VCaP (cell line): ENCODE measurements around the gene PRAF2.

ENCODE experiments used
- H3K27ac ChIP-seq: fragments of 450-650 bp; 2 replicates; pipeline ENCODE4 v1.5.1; 2017
- CTCF ChIP-seq: fragments of 450-650 bp; conservative IDR thresholded peaks from 2 replicates; pipeline ENCODE4 v1.5.1; 2017; ENCODE audit warnings: mild to moderate bottlenecking, moderate library complexity

PRAF2 gene

GRCh38 chrX:49059201-49059600, 14.6 kb downstream of the PRAF2 start:
- TF ChIP-seq CTCF = no peak
- H3K27ac ChIP-seq = peak overlapping the region; percentile 59

GRCh38 chrX:49058794-49059193, 15.0 kb downstream of the PRAF2 start, which contains the start of gene CCDC120:
TSS of gene CCDC120 (plus strand) at chrX:49058999. CDS start at chrX:49062042, 3,043 bp downstream.
- TF ChIP-seq CTCF = no peak
- peak within 1 kb of the TSS; percentile 59 for H3K27ac ChIP-seq

- no peak for TF ChIP-seq CTCF
- H3K27ac ChIP-seq = no peak overlapping the region; the same call in 1 of the 2 replicates
Observed at GRCh38 chrX:49054073-49054762, 19.6 kb downstream of the PRAF2 start.

- peak overlapping the region; percentile 41; the same call in 1 of the 2 replicates for H3K27ac ChIP-seq
Observed at GRCh38 chrX:49053223-49054072, 20.4 kb downstream of the PRAF2 start.

GRCh38 chrX:49043987-49044281, 29.9 kb downstream of the PRAF2 start:
- peak; percentile 21; the same call in 1 of the 2 replicates for TF ChIP-seq CTCF
- H3K27ac ChIP-seq = peak overlapping the region; percentile 24; the same call in 1 of the 2 replicates

More at GRCh38 chrX:49053223-49054072, 20.4 kb downstream of the PRAF2 start:
- no peak for TF ChIP-seq CTCF

GRCh38 chrX:49043220-49043986, 30.4 kb downstream of the PRAF2 start, which contains the start of gene TFE3:
TSS of gene TFE3 (minus strand) at chrX:49043357. CDS start at chrX:49043226, 131 bp downstream.
- H3K27ac ChIP-seq = peak within 1 kb of the TSS; percentile 61; the same call in 1 of the 2 replicates
- TF ChIP-seq CTCF = peak; percentile 69
